HG02623 (cell line): ENCODE results near the gene BRCA1.
A peak's percentile ranks its signal among the peaks of the same experiment; 100 is the strongest.
"Not testable (repeated sequence)": the region's sequence is repeated elsewhere in the genome, so short reads cannot be mapped to it uniquely, and the experiment has no call there.

Experiments
- ATAC-seq: cut with Tn5 transposase; IDR thresholded peaks from one replicate; pipeline ENCODE4 v1.9.1; 2021; ENCODE audit warnings: moderate library complexity; ENCODE audit not compliant: unreplicated experiment

BRCA1 gene

DNA sequence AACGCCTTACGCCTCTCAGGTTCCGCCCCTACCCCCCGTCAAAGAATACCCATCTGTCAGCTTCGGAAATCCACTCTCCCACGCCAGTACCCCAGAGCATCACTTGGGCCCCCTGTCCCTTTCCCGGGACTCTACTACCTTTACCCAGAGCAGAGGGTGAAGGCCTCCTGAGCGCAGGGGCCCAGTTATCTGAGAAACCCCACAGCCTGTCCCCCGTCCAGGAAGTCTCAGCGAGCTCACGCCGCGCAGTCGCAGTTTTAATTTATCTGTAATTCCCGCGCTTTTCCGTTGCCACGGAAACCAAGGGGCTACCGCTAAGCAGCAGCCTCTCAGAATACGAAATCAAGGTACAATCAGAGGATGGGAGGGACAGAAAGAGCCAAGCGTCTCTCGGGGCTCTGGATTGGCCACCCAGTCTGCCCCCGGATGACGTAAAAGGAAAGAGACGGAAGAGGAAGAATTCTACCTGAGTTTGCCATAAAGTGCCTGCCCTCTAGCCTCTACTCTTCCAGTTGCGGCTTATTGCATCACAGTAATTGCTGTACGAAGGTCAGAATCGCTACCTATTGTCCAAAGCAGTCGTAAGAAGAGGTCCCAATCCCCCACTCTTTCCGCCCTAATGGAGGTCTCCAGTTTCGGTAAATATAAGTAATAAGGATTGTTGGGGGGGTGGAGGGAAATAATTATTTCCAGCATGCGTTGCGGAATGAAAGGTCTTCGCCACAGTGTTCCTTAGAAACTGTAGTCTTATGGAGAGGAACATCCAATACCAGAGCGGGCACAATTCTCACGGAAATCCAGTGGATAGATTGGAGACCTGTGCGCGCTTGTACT lies at the start of gene BRCA1:
Gene BRCA1 (minus strand): TSS at position 232 of the 834 bp plus-strand sequence. CDS start 1,268 bp downstream, outside the sequence.
- ATAC-seq: peak; percentile 96

DNA sequence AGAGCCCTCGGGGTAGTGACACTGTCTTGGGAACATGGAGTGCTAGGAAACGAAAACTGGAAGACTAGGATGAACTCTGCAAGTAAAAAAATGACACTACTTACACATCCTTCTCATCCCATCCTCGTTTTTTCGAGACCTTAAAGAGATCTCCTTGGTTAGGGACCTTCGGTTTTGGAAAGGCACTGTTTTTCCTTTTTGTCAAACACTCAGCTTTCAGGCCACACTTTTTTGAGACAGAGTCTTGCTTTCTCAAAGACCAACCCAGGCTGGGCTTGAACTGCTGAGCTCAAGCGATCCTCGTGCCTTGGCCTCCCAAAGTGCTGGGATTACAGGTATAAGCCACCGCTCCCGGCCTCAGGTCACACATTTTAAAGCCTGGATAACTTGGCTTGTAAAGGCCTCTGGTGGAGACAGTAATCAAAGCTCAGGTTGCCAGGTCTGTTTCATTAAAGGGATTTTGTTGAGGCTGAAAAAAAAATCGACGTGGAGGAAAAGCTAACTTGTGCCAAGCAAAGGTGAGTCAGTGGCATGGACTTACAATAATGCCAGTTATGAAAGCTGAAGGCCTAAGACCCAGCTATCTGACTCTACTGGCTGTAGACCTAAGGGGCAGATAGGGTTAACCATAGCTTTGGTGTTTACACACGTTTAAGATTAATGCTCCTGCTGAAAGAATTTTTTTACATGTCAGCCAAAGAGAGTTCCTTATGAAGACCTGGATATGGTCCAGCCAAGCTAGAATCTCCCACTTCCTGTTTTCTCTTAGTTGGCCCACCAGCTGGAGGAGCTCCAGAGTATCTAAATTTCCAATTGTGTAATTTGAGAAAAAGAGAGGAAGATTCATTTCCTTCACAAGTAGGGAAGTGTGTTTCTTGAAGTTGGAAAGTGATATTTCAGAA lies 46.7 kb upstream of the BRCA1 start:
- ATAC-seq: no peak

DNA sequence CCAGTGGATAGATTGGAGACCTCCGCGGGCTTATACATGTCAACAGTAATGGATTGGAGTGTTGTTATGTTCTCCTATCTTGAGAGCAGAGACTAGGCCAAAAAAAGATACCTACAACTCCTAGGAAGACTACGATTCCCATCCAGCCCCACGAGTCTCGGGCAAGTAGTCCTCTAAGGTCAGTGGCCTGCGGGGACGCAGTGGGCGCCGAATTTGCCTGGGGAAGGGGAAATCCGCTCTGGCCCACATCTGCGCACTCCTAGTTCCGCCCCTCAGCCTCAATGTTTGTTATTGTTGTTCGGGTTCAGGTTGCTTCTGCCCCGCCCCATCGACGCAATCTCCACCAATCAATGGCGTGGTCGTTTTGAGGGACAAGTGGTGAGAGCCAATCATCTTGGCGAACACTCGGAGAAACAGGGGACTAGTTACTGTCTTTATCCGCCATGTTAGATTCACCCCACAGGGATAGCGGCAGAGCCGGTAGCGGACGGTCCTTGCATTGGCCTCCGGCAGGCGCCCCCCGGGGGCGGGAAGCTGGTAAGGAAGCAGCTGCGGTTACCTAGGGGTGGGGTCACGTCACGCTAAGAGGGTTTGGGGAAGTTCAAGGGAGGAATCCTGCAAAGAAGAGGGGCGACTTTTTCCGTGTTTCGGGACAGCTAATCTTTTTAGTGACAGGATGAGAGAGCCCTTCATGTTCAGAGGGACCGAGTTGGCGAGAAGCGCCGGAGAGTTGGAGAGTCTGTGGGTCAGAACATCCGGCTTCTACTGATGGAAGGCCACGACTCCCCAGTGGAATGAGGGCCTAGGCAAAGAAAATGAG lies 45.8 kb upstream of the BRCA1 start, which contains the start of gene NBR1:
Gene NBR1 (plus strand): TSS at position 449 of the 820 bp plus-strand sequence. CDS start 4,586 bp downstream, outside the sequence.
- peak; percentile 61 for ATAC-seq

DNA sequence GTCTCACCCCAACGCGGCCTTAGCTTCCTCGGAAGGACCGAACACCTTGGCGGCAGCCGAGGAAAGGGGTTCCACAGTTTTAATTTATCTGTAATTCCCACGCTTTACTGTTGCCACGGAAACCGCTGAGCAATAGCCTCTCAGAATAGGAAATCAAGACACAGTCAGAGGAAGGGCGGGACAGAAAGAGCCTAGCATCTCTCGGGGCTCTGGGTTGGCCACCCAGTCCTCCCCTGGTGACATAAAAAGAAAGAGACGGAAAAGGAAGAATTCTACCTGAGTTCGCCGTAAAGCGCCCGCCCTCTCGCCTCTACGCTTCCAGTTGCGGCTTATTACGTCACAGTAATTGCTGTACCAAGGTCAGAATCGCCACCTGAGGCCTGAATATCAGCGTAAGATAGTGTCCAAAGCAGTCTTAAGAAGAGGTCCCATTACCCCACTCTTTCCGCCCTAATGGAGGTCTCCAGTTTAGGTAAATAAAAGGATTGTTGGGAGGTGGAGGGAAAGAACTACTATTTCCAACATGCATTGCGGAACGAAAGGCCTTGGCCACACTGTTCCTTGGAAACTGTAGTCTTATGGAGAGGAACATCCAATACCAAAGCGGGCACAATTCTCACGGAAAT lies 45.1 kb upstream of the BRCA1 start:
- ATAC-seq: peak; percentile 56

DNA sequence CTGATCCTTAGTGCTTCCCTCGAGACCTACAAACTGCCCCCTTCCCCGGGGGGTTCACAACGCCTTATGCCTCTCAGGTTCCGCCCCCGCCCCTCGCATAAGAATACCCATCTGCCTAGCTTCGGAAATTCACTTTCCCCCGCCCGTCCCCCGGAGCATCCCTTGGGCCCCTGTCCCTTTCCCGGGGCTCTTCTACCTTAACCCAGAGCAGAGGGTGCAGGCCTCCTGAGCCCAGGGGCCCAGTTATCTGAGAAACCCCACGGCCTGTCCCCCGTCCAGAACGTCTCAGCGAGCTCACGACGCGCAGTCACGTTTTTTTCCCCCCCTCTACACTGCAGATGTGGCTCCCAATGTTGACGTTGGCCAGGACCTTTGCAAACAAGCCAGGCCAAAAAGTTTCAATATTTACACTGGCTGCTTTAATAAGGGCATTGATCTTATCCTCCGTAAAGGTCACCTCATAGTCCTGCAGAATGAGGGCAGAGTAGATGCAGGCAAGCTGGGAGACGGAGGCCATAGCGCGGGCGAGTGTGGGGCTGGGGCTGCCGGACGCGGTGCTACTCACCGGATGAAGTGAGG lies 44.5 kb upstream of the BRCA1 start:
- ATAC-seq: peak; percentile 14

DNA sequence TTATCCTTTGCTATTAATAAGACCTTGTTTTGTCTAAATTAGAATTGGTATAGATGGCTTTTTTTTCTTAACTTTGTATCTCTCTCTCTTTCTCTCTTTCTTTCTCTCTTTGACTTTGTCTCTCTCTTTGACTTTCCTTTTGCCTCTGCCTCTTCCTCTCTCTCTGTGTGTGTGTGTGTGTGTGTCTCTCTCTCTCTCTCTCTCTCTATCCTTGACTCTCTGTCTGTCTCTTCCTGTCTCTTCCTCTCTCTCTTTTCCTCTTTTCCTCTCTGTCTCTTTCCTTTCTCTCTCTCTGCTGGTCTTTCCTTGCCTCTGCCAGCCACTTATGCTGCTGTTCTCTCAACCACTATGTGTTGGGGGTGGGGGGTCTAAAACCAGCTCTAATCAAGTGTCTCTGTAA lies 40.8 kb upstream of the BRCA1 start:
- ATAC-seq: not testable (repeated sequence)

DNA sequence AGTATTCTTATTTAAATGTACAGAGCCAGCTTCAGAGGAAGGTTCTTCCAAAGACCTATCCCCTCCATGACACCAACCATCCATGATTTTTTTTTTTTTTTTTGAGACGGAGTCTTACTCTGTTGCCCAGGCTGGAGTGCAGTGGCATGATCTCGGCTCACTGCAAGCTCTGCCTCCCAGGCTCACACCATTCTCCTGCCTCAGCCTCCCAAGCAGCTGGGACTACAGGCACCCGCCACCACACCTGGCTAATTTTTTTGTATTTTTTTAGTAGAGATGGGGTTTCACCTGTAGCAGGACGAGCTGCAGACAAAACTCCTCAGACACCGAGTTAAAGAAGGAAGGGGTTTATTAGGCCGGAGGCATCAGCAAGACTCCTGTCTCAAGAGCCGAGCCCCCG lies 34.8 kb upstream of the BRCA1 start:
- not testable (repeated sequence) for ATAC-seq

DNA sequence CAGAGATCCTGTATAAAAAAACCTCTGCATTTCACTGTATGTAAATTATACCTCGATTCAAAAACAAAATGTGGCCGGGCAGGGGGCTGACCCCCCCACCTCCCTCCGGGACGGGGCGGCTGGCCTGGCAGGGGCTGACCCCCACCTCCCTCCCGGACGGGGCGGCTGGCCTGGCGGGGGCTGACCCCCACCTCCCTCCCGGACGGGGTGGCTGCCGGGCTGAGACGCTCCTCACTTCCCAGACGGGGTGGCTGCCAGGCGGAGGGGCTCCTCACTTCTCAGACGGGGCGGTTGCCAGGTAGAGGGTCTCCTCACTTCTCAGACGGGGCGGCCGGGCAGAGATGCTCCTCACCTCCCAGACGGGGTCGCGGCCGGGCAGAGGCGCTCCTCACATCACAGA lies 34.1 kb upstream of the BRCA1 start:
- not testable (repeated sequence) for ATAC-seq

DNA sequence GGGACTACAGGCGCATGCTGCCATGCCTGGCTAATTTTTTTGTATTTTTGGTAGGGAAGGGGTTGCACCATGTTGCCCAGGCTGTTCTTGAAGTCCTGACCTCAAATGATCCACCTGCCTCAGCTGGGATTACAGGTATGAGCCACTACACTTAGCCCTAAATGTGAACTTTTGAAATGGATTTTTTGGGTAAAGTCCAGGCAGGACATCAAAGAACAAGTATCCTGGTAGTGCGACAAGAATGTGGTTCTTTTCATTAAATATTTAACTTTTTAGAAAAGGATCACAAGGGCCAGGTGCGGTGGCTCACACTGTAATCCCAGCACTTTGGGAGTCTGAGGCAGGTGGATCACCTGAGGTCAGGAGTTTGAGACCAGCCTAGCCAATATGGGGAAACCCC lies 30.5 kb upstream of the BRCA1 start:
- no peak for ATAC-seq

DNA sequence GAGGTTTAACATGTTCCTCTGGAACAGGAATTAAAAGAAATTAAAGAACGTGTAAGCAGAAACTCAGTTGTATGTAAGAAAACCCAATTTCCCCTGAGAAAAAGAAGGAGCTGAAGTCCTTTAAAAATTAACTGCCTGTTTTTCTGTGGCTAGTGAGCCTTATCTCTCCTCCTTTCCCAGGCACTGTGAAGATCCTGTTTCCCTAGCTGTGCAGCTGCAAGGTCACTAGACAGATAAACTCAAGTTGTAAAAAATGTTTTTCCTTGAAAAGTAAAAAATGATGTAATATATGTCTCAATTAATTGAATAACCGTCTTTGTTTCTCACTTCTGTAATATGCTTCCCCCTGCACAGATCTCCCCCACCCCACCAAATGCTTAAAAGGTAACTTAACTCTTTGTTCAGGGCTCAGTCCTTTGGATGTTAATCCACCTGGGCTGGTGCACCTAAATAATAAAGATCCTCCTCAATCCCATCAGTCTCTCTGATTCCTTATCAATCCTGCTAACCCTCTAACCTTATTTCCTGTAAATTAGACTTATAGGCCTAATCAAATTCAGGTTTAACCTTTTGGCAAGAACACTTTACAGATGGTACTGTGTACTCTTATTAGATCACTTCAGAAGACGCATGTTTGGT lies 28.2 kb upstream of the BRCA1 start:
- ATAC-seq: not testable (repeated sequence)

DNA sequence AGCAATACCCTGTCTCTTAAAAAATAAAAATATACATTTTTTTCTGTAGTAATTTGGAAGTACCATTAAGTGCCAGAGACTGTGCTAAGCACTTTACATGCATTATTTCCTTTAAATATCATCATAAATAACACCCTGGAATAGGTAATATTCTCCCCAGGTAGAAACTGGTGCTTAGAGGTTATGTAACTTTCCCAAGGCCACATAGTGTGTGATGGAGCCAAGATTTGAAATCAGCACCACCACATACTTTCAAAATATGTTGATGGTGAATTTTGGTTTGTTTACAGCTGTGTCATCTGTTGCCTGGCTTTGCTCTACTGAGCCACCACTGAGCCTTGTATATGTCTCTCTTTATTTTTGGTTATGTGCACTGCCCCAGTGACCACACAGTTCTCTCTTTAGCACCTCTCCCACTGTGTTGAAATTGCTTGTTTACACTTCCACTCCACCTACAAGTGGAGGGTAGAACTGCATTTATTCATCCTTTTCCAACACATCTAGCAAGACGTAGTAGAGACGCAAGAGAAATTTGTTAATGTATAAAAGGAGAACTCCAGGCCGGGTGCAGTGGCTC lies 26.8 kb upstream of the BRCA1 start:
- ATAC-seq: no peak

DNA sequence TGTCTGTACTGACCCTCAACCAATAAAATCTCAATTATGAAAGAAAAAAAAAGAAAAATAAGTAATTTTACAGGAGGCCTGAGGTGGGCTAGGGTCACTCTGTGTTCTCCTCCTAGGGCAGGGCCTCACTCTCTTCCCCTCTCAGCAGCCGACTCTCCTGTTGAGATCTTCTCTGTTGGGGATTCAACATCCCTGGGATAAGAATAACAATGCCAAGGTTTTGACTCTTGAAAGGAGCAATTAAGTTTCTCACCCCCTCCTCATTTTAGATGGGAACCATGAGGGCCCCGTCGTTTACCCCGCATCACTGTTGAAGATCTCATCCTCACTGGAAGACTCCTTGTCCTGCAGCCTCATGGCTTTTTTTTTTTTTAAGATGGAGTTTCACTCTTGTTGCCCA lies 21.5 kb upstream of the BRCA1 start:
- no peak for ATAC-seq

DNA sequence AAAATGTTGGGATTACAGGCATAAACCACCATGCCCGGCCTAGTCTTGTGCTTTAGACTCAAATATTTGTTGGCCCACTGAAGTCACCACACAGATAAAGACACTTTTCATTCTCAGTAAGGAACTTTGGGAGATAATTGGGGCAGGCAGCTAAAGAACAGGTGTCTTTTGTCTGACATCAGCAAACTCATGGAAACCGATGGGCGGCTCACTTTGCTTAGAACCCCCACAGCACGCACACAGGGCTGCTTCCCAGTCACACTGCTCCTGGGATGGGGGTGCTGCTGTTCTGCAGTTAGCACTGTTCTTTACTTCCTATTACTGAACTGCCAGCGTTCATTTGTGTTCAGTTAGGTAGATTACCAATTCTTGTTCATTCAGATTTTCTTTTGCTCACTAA lies 18.0 kb upstream of the BRCA1 start:
- no peak for ATAC-seq

DNA sequence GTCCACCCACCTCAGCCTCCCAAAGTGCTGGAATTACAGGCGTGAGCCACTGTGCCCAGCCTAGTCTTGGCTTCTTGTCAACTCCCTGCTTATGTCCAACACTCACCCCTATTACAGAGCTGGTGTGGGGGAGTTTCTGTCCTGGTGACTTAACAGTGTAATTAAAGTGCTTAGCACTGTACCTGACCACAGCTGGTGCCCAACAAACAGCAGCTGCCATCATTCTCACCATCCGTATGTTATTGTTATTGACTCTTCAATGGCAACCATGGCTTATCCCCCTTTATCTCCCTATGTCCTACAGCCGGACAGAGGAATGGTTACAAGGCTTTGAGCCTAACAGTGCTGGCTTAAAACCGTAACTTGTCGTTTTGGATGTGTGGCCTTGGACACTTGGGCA lies 17.0 kb upstream of the BRCA1 start:
- ATAC-seq: no peak

DNA sequence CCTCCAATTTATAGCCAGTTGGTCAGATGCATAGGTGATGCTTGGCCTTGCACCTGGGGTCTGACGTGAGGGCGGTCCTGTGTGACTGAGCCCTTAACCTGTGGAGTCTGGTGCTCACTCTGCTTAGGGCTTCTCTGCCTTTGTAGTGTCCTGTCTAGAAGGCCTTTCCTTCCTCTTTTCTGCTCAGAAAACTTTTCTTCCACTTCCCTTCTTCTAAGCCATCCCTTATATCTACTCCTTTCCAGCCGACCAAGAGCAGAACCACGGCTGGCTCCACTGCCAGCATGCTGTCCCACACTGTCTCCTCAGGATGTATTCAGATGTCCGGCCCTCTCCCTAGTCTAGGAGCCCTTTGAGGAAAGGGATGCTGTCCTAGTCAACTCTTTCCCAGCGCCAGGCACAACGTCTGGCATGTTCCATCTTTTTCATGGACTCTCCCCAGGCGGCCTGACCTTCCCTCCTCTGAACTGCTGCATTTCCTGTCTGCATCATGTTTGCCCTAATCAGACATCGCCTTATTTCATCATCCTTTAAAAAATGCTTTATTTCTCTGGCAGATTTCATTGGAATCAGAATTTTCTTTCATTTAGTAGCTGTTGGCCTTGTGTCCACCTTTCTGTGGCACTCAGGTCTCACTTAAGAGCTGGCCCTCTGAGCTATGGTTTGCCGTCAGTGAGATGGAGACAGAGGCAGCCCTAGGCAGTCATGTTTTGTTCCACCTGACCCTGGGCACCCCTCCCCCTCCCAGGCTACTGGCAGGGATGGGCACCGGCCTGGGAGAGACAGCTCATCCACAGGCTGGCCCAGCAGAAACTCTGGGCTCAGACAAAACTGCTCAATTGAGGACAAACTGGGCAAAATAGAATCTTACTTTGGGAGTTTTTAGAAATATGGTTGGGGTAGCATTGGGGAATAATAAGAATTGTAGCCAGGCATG lies 15.5 kb upstream of the BRCA1 start:
- no peak for ATAC-seq

DNA sequence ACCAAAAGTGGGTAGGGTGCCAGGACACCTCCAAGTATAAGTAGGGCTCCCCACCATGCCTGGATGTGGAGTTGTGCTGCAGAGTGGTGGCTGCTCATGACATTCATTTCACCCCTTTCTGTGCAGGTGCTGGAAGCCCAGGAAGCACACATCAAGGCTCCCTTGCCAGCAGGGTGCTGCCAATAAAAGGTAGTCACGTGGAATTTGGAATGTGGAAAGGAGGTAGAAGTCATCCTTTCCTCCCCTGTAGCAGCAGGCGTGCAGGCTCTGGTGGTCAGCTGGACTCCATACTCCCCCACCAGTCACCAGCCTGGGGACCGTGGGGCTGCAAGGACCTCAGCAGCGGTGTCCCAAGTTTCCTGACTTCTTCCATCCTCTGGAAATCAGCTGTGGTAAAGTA lies 13.4 kb upstream of the BRCA1 start:
- not testable (repeated sequence) for ATAC-seq

DNA sequence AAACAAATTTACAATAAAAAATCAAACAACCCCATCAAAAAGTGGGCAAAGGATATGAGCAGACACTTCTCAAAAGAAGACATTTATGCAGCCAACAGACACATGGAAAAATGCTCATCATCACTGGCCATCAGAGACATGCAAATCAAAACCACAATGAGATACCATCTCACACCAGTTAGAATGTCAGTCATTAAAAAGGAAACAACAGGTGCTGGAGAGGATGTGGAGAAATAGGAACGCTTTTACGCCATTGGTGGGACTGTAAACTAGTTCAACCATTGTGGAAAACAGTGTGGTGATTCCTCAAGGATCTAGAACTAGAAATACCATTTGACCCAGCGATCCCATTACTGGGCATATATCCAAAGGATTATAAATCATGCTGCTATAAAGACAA lies 11.4 kb upstream of the BRCA1 start:
- ATAC-seq: not testable (repeated sequence)

DNA sequence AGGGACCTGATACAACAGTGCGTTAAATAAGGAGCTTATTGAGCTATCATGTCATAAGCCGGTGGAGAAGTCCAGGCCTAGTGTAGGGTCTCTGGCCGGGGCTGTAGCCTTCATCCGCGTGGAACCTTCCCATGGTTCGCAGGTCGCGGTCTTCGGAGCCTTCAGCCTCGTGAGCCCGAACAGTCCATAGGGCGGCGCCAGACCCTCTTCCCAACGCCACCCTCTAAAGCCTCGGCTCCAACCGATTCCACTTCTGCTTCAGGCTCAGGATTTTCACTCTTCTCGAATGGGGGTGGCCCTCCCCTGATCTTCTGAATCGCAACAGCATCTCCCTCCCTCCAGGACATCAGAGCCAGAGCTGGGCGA lies 10.3 kb upstream of the BRCA1 start:
- ATAC-seq: no peak
